ENCODE measurements around the gene CALML4.
"Not testable (repeated sequence)": the region's sequence is repeated elsewhere in the genome, so short reads cannot be mapped to it uniquely, and the experiment has no call there.

CALML4 gene

DNA sequence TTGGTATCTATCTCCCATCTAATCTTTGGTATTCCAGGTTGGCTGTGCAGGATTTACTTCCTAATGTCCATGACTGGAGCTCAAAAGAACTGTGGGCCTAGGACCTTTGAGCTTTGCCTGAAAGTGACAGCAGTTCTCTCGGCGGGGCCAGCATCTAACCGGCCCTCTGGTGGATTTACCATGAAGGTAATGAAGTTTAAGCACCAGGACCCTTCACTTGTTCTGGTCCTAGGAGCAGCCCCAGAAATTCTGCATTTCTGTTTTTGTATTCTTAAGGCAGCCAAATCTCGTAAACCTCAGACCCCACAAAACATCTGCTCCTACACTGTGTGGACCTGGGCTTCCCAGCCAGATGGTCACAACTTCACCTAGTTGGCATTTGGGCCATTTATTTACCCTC lies 13.0 kb downstream of the CALML4 start:
- no peak for DNase-seq (ENCODE audit: low read depth in 2 of 3, low spot score in 2 of 3)

DNA sequence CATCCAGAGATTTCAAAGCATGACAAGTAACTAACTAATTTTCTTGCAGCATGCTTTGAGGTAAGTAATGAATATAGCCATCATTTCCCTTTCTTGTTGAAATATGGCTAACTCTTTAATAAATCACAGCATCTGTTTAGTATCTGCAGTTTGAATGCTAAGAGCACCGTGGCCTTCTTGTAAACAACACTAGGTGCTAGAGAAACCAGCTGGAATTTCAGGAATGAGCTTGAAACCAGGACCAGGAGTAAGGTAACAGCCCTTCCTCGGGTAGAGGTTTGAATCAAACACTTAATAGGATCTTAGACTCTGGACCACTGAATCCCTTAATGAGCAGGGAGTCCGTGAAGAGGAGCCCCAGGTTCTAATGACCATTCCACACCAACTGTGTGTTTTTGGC lies 13.6 kb downstream of the CALML4 start:
- DNase-seq (ENCODE audit: low read depth in 2 of 3, low spot score in 2 of 3), result no peak

DNA sequence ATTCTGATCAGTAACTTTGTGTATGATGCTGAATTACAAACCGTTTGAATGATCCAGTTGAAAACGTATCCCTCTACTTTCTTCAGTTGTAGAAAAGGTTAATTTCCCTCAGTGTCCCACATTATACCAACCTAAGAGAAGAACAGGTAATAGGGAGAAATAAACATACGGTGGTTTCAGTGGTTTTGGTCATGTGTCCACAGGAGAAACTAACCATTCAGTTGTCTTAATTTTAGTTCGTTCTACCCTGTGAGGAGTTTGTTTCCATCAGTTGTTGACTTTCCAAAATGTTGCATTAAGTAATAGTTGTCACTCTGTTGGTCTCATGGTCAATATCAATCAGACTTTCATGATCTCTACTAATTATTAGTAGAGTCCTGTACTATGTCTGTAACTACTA lies 15.1 kb downstream of the CALML4 start:
- DNase-seq (ENCODE audit: low read depth in 2 of 3, low spot score in 2 of 3), result no peak

DNA sequence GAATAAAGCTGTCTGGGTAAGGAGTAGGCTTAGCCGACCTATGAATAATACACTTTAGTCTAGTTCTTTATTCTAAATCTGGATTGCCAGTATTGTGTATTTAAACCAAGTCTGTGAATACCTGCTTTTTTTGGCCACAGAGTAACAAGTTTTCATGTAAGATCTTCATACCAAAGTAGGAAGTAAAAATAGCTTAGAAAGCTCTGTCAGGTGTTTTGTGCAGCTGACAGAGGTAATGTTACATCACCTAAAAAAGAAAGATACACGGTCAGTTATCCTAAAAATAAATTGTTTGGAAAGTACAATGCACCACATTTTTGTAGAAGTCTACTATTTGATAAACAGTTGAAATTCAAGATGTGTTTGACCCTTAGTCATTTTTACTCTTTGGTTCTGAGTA lies 16.5 kb downstream of the CALML4 start:
- DNase-seq (ENCODE audit: low read depth in 2 of 3, low spot score in 2 of 3), result no peak

DNA sequence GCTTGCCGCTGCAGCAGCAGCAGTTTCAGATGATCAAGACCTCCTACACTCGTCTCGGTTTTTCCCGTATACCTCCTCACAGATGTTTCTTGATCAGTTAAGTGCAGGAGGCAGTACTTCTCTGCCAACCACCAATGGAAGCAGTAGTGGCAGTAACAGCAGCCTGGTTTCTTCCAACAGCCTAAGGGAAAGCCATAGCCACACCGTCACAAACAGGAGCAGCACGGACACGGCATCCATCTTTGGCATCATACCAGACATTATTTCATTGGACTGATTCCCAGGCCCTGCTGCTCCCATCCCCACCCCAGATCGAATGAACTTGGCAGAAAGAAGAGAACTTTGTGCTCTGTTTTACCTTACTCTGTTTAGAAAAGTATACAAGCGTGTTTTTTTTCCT lies 17.6 kb downstream of the CALML4 start:
- DNase-seq (ENCODE audit: low read depth in 2 of 3, low spot score in 2 of 3), result no peak

DNA sequence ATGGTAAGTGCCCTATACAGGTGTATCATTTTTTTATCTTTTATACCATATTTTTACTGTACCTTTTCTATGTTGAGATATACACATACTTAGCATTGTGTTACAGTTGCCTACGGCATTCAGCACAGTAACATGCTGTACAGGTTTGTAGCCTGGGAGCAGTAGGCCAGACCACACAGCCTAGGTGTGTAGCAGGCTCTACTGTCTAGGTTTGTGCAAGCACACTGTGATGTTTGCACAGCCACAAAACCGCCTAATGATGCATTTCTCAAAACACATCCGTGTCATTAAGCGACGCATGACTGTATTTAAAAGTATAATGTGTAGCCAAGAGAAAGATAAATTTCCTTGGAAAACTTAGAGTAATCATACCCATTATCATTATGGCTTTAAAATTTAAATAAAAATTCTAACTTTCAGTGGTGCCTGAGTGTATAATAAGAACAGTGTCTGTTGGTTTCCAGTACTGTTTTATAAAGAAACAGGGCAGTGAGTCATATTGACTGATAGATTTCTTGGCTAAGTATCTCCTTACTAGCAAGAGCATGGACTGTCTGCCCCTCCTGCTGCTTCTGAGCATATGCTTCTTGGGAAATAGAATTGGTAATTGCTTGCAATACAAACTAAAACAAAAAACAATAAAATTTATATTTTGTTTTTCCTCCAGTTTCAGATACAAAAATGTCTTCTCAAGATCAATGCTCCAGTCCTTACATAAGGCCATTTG lies 18.3 kb downstream of the CALML4 start:
- no peak for DNase-seq (ENCODE audit: low read depth in 2 of 3, low spot score in 2 of 3)

DNA sequence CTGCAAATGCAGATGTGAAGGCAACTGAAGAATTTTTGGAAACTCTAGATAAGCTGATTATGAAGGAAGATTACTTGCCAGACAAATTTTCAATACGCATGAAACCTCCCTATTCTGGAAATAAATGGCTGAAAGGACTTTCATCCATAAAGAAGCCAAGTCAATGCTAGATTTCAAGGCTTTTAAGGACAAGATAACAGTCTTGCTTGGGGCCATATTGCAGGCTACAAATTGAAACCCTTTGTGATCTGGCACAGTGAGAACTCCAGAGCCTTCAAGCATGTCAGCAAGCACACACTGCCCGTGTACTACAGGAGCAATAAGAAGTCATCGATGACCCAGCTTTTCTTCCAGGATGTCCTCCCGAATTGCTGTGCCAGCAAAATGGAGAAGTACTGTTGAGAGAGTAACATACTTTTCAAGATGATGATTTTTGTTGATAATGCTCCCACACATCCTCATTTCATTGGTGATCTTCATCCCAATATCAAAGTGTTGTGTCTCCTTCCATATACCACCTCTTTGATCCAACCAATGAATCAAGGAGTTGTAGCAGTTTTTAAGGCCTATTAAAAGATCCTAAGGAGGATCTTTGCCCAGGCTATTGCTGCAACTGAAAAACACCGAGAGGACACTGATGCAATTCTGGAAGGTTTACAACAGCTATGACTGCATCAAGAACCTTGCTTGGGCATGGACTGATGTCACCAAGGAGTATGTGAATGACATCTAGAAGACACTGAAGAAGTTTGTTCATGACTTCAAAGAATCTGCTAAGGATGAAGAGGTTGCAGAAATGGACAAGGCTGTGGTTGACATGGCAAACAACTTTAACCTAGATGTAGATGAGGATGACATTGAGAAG lies 20.3 kb downstream of the CALML4 start:
- no peak for DNase-seq (ENCODE audit: low read depth in 2 of 3, low spot score in 2 of 3)

DNA sequence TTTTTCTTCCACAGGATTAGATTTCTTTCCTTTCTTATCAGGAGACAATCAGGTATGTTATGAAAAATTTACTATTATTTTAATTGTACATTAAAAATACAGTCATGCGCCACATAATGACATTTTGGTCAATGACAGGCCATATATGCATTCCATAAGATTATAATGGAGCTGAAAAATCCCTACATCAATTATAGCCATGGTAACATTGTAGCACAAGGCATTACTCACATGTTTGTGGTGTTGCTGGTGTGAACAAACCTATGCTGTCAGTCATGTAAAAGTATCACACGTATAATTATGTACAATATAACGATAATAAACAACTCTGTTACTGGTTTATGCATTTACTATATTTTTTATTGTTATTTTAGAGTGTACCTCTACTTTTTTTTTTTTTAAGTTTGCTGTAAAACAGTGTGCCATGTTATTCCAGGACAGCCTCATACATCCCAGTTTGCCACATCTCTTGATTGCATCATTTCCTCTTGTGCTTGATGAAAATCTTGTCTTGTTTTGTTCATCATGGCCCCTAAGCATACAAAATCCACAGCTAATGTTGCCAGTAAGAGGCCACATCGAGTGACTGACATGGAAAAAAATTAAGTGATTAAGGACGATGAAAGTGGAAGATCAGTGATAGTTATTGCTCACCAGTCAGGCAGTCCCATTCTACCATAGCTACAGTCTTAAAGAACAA lies 21.4 kb downstream of the CALML4 start:
- no peak for DNase-seq (ENCODE audit: low read depth in 2 of 3, low spot score in 2 of 3)

DNA sequence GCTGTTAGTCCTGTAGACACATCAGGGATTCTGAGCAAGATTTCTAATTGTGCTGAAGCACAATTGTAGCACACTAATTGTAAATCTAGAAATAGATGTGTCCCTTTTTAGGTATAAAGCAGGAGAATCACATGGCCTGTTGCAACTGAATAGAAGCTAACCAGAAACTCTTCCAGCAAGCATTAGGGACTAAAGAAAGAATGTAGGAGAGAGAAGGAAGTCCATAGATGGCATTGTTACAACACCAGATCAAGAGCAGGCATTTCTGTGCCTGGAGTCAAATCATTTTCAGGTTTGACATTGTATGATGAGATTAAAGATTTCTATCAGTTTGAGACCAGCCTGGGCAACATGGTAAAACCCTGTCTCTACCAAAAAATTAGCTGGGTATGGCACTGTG lies 27.4 kb downstream of the CALML4 start:
- no peak for DNase-seq (ENCODE audit: low read depth in 2 of 3, low spot score in 2 of 3)

DNA sequence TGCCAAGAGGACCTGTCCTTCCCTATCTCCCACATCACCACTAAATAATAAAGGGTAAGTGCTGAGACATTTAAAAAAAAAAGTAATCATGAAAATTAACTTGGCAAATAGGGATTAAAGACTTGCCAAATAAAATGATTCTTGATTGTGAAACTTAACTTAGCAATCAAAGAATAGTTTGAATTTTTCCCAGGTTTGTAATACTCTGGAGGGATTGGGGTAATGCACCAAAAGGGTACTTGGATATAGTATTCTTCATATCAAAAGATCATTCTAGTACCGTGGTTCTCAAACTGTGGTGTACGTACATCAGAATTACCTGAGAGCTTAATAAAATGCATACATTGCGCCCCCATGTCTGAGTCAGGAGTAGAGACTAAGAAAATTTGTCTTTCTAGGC lies 28.5 kb downstream of the CALML4 start:
- no peak for DNase-seq (ENCODE audit: low read depth in 2 of 3, low spot score in 2 of 3)

DNA sequence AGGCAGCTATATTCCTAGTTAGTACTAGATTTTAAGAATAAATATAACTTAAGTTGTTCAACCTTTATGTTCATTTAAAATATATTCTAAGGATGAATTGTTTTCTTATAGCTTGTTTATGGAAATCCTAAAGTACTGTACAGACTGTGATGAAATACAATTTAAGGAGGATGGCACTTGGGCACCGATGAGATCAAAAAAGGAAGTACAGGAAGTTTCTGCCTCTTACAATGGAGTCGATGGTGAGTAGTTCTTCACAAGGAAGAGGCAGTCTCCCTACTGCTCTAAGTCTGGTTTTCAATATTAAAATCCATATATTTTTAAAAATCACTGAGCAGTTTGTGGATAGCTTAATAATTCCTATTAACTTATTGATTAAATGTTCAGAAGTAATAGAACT lies 29.6 kb downstream of the CALML4 start:
- DNase-seq (ENCODE audit: low read depth in 2 of 3, low spot score in 2 of 3), result no peak

DNA sequence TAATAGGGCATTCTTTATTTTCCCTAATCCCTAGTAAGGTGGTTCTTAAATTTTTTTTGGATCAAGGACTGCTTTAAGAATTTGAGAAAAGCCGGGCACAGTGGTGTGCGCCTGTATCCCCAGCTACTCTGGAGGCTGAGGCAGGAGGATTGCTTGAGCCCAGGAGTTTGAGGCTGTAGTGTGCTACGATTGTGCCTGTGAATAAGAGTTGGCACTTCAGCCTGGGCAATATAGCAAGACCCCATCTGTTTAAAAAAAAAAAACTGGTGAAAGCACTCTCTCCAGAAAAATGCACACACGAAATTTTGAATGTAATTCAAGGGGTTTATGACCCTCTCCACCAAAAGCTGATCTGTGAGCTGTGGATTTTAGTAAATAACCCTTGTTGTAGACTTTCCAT lies 32.0 kb downstream of the CALML4 start:
- DNase-seq (ENCODE audit: low read depth in 2 of 3, low spot score in 2 of 3), result no peak

DNA sequence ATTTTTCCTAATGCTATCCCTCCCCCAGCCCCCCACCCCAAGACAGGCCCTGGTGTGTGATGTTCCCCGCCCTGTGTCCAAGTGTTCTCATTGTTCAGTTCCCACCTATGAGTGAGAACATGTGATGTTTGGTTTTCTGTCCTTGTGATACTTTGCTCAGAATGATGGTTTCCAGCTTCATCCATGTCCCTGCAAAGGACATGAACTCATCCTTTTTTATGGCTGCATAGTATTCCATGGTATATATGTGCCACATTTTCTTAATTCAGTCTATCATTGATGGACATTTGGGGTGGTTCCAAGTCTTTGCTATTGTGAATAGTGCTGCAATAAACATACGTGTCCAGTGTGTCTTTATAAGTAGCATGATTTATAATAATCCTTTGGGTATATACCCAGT lies 33.1 kb downstream of the CALML4 start:
- not testable (repeated sequence) for DNase-seq (ENCODE audit: low read depth in 2 of 3, low spot score in 2 of 3)

DNA sequence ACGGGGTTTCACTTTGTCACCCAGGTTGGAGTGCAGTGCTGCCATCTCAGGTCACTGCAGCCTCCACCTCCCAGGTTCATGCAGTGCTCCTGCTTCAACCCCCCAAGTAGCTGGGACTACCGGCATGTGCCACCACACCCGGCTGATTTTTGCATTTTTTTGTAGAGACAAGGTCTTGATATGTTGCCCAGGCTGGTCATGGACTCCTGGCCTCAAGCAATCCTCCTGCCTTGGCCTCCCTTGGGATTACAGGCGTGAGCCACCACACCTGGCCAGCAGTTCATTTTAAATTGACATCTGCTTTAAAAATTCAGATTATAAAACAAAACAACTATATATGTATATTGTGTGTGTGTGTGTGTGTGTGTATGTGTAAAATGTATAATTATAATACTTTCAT lies 38.3 kb downstream of the CALML4 start:
- no peak for DNase-seq (ENCODE audit: low read depth in 2 of 3, low spot score in 2 of 3)

DNA sequence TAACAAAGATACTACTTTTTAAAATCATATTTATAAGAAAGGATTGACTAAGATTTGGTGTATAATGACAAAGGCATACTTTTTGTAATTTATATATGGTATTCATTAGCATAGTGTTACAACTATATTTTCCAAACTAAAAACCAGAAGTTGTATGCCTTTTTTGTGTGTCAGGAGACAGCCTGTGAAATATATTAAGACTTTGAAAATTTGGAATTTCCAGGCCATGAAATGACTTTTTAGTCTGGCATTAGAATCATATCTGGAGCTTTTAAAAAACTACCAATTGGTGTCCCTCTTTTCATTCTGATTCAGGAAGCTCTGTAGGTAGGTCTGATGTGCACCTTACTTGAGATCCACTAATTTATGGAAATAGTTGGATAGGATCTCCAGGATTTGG lies 41.9 kb downstream of the CALML4 start:
- DNase-seq (ENCODE audit: low read depth in 2 of 3, low spot score in 2 of 3), result no peak

DNA sequence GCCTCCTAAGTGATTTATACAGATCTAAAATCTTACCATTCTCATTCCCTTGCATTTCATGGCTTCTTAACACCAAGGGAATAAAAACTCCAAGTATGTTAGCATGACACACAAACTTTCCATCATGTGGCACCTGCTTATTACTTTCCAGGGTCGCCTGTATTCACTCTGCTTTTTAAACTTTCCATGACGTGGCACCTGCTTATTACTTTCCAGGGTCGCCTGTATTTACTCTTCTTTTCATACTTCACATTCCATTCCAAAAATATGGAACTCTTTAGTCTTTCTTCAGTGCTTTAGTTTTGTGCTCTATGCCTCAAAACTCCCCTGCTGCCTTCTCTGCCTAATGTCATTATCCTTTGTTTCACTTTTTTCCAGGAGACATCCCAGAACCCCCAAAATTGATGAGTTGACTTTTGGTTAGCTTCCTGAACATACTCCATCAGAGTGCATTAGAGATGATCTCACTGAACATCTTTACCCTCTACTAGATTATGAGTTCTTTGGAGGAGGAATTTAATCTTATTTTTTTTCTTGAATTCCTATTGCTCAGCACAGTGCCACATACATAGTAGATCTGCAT lies 47.0 kb downstream of the CALML4 start:
- no peak for DNase-seq (ENCODE audit: low read depth in 2 of 3, low spot score in 2 of 3)

DNA sequence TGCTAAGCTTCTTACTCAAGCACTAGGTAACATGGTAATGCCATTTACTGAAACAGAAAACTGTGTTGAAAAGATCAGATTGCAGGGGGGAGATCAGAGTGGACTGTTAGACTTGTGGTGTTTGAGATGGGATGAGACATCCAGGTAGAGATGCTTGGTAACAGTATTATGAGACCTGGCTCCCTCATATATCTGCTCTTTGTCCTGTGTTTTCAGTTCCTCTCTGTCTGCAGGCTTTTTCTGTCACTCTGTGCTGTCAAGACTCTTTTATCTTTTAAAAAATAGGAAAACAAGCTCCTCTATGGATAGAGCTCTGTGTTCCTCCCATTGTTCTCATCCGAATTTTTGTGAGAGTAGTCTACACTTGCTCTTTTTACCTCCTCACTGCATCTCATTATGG lies 48.1 kb downstream of the CALML4 start:
- no peak for DNase-seq (ENCODE audit: low read depth in 2 of 3, low spot score in 2 of 3)

DNA sequence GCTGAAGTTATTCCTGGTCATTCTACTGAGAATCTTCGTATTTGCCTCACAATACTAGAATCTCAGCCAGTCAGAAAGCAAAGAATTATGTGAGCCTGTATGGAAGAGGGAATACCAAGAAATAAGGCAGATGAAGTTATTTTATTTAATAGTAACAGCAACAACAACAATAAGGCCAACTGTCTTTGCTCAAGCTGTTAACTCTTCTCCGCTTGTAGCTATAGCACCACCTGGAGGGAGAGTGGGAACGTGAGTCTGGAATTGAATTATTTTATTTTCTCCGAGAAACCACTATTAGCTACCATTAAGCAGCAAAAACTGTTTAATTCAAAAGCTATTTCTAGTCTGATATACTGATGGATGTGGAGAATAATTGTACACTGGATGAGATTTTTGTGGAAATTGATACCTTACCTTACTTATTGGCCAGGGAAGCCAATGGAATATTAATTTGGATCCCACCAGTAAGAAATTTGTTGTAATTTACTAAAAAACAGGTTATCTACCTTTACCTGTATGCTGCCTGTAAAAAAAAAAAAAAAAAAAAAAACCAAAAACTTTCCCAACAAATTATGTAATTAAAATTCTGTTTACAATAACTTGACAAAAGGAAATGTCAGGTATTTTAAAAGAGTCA lies 50.1 kb downstream of the CALML4 start:
- DNase-seq (ENCODE audit: low read depth in 2 of 3, low spot score in 2 of 3), result no peak

DNA sequence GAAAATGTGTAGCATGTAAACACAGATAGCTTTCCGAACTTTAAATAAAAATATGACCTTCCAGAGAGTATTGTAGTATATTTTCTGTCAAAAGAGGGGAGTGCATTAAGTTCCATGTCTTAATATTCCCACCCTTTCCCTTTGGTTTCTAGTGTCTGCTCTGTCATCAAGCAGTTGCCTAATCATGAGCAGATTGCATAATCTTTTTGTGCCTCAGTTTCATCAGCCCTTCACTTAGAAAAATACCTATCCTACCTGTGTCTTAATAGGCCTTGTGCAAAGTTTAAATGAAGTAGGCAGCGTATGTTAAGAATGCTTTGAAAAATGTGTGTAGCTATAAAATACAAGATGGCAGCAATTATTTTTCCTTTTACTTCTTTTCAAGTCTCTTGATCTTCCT lies 52.8 kb downstream of the CALML4 start:
- no peak for DNase-seq (ENCODE audit: low read depth in 2 of 3, low spot score in 2 of 3)

DNA sequence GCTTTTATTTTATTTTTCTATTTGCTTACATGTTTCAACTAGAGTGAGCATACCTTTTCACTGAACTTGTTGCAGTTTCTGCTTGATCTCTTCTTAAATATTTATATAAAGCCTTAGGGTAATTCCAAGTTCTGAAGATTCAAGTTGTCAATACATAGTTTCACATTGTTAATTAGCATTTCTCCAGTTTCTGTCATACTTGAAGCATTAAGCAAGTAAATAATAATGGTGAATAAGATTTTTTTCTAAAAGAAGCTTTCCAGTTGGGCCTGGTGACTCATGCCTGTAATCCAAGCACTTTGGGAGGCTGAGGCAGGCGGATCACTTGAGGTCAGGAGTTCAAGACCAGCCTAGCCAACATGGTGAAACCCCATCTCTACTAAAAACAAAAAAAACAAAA lies 53.9 kb downstream of the CALML4 start:
- no peak for DNase-seq (ENCODE audit: low read depth in 2 of 3, low spot score in 2 of 3)

DNA sequence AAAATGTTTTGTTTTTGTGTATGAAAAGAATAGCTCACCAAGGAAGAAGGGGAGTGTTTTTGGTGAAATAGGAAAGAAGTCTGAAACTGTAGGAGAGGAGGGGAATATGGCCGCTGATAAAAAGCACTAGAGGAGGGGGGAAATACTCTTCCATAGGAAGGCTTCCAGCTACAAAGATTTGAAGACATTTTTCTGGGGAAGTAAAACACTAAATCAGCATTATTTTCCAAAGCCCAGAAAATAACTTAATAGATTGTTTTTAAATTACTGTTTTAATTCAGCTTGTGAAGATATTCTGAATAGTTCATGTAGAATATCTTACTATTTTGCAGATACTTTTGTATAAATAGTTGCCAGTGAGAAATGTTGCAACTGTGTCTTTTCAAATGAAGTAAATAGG lies 54.9 kb downstream of the CALML4 start:
- no peak for DNase-seq (ENCODE audit: low read depth in 2 of 3, low spot score in 2 of 3)
